Measurements from ENCODE around the gene PPCS. TPM values are rescaled to one million over a fixed set of nuclear protein-coding genes. Genes with fewer than 3 reads are reported as not detected.
A peak's percentile ranks its signal among the peaks of the same experiment; 100 is the strongest.

Gene PPCS
- total RNA-seq, 1 donor from 2014 or later, result 48.5 TPM

DNA sequence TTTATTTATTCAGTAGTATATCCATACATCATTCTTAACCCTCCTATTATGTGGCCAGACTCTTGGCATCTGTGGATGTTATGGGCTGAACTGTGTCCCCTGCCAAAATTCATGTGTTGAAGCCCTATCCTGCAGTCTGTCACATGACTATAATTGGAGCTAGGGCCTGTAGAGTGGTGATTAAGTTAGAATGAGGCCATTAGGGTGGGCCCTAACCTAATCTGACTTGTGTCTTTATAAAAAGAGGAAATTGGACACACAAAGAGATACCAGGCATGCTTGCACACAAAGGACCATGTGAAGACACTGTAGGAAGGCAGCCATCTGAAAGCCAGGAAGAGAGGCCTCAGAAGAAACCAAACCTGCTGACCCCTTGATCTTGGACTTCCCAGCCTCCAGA is 7.1 kb upstream of the PPCS start:
- H3K27me3 Mint-ChIP-seq, result no peaks in the 10 kb centered on the region
- no peaks in the 10 kb centered on the region for H3K9me3 Mint-ChIP-seq (ENCODE audit: low read depth)
- H3K4me3 Mint-ChIP-seq (ENCODE audit: low read depth), result no peak overlapping the region
- TF ChIP-seq, protein P1, sequence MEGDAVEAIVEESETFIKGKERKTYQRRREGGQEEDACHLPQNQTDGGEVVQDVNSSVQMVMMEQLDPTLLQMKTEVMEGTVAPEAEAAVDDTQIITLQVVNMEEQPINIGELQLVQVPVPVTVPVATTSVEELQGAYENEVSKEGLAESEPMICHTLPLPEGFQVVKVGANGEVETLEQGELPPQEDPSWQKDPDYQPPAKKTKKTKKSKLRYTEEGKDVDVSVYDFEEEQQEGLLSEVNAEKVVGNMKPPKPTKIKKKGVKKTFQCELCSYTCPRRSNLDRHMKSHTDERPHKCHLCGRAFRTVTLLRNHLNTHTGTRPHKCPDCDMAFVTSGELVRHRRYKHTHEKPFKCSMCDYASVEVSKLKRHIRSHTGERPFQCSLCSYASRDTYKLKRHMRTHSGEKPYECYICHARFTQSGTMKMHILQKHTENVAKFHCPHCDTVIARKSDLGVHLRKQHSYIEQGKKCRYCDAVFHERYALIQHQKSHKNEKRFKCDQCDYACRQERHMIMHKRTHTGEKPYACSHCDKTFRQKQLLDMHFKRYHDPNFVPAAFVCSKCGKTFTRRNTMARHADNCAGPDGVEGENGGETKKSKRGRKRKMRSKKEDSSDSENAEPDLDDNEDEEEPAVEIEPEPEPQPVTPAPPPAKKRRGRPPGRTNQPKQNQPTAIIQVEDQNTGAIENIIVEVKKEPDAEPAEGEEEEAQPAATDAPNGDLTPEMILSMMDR (IDR thresholded peaks at IDR 0.05; ENCODE audit: unreplicated experiment), result no peak
- no peaks in the 10 kb centered on the region for H3K4me1 Mint-ChIP-seq (ENCODE audit: low read depth)
- DNase-seq (ENCODE audit: low spot score, unreplicated experiment), result no peak
- no peaks in the 10 kb centered on the region for H3K36me3 Mint-ChIP-seq (ENCODE audit: insufficient read depth)
- no peak overlapping the region for H3K27ac Mint-ChIP-seq

DNA sequence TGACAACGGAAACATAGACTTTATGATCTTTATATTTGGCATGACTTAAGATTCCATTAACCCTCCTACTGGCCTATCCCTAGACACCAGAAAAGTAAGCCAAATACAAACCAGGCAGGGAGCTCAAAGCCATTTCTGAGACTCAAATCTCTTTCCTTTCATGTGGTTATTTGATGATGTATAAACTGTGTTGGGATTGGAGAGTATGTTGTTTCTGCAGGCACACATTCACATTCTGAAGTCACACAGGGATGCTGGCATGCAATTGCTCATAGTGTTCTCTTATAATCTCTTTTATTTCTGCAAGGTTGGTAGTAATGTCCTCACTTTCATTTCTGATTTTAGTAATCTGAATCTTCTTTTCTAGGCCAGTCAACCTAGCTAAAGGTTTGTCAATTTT is 6.3 kb upstream of the PPCS start:
- H3K4me1 Mint-ChIP-seq (ENCODE audit: low read depth), result no peaks in the 10 kb centered on the region
- H3K4me3 Mint-ChIP-seq (ENCODE audit: low read depth), result no peak overlapping the region
- no peaks in the 10 kb centered on the region for H3K36me3 Mint-ChIP-seq (ENCODE audit: insufficient read depth)

DNA sequence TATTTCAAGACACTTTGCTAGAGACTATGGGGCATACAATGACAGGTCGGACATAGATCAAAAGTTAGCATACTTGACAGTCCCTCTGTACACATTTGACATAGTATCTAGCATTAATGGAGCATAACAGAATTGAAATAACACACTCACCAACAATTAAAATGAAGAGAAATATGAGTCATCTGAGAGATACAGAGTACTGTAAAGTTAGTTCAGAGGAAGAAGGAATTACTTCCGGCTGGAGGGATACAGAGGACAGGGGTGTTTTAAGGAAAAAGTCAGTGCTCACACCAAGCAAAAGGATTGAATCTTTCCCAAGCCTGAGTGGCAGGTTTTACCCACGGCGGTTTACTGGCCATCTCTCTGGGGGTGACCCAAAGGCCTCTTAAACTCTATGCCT is 3.0 kb upstream of the PPCS start:
- no peaks in the 10 kb centered on the region for H3K27me3 Mint-ChIP-seq
- H3K9me3 Mint-ChIP-seq (ENCODE audit: low read depth), result no peaks in the 10 kb centered on the region
- H3K4me3 Mint-ChIP-seq (ENCODE audit: low read depth), result no peak overlapping the region
- peaks cover 13% of the 10 kb centered on the region for H3K4me1 Mint-ChIP-seq (ENCODE audit: low read depth)
- TF ChIP-seq, protein P1 (IDR thresholded peaks at IDR 0.05; ENCODE audit: unreplicated experiment), result no peak
- H3K36me3 Mint-ChIP-seq (ENCODE audit: insufficient read depth), result peaks cover 5% of the 10 kb centered on the region
- H3K27ac Mint-ChIP-seq, result no peak overlapping the region
- DNase-seq (ENCODE audit: low spot score, unreplicated experiment), result no peak

More for the DNA sequence above, 6.3 kb upstream of the PPCS start:
- DNase-seq (ENCODE audit: low spot score, unreplicated experiment), result no peak
- Mint-ChIP-seq H3K9me3 (ENCODE audit: low read depth) (no peaks in the 10 kb centered on the region), H3K27me3 (no peaks in the 10 kb centered on the region), H3K27ac (no peak overlapping the region)
- TF ChIP-seq, protein P1 (IDR thresholded peaks at IDR 0.05; ENCODE audit: unreplicated experiment), result no peak

DNA sequence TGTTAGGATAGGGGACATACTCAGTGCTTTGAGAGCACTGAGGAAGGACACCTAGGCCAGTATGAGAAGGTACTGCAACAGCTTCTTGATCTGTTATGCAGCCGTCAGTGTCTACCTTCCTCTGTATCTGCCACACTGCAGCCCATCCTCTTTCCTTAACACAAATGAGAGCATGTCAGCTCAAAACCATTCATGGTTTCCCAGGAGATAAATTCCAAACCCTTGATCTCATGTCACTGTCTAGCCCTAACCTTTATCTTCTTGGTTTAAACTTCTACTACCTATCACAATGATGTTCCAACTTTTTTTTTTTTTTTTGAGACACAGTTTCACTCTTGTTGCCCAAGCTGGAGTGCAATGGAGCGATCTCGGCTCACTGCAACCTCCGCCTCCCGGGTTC is 1.9 kb upstream of the PPCS start:
- no peaks in the 10 kb centered on the region for H3K27me3 Mint-ChIP-seq
- H3K36me3 Mint-ChIP-seq (ENCODE audit: insufficient read depth), result peaks cover 6% of the 10 kb centered on the region
- no peak overlapping the region for H3K4me3 Mint-ChIP-seq (ENCODE audit: low read depth)
- no peaks in the 10 kb centered on the region for H3K9me3 Mint-ChIP-seq (ENCODE audit: low read depth)
- TF ChIP-seq, protein P1 (IDR thresholded peaks at IDR 0.05; ENCODE audit: unreplicated experiment), result no peak
- H3K27ac Mint-ChIP-seq, result no peak overlapping the region
- DNase-seq (ENCODE audit: low spot score, unreplicated experiment), result no peak
- H3K4me1 Mint-ChIP-seq (ENCODE audit: low read depth), result peaks cover 13% of the 10 kb centered on the region

DNA sequence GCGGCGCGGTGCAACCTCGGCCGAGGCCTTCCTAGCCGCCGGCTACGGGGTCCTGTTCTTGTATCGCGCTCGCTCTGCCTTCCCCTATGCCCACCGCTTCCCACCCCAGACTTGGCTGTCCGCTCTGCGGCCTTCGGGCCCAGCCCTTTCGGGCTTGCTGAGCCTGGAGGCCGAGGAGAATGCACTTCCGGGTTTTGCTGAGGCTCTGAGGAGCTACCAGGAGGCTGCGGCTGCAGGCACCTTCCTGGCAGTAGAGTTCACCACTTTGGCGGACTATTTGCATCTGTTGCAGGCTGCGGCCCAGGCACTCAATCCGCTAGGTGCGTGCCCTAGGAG is 379 bp downstream of the PPCS start:
- peak overlapping the region; percentile 98 for H3K27ac Mint-ChIP-seq
- TF ChIP-seq, protein P1 (IDR thresholded peaks at IDR 0.05; ENCODE audit: unreplicated experiment), result no peak
- peaks cover 13% of the 10 kb centered on the region for H3K4me1 Mint-ChIP-seq (ENCODE audit: low read depth)
- H3K27me3 Mint-ChIP-seq, result no peaks in the 10 kb centered on the region
- no peak for DNase-seq (ENCODE audit: low spot score, unreplicated experiment)
- H3K9me3 Mint-ChIP-seq (ENCODE audit: low read depth), result no peaks in the 10 kb centered on the region
- H3K36me3 Mint-ChIP-seq (ENCODE audit: insufficient read depth), result peaks cover 10% of the 10 kb centered on the region
- peak overlapping the region; percentile 83 for H3K4me3 Mint-ChIP-seq (ENCODE audit: low read depth)

Data from progenitor cell of endocrine pancreas (in vitro differentiated cells).